ENCODE results near the gene FBXL17. TPM values are rescaled to one million over a fixed set of nuclear protein-coding genes. Genes with fewer than 3 reads are reported as not detected.
A peak's percentile ranks its signal among the peaks of the same experiment; 100 is the strongest.

FBXL17 gene
- total and polyA plus RNA-seq, 2 of the 4 experiments (the other 2 are of a cell fraction) = 3.9 to 8.1 TPM

GRCh38 chr5:108003178-108003577, 378.7 kb downstream of the FBXL17 start:
- Histone ChIP-seq H3K36me3 (ENCODE audit: control insufficient read depth, insufficient read depth, low read length) (no peaks in the 10 kb centered on the region), H3K18ac (ENCODE audit: low read depth, low read length) (peak overlapping the region; percentile 88), H3K79me1 (ENCODE audit: low read depth in 1 of 2, low read length in 2 of 2) (no peaks in the 10 kb centered on the region), H3K4me3 (ENCODE audit: insufficient read depth, low read depth, low read length) (peak overlapping the region; percentile 49), H2BK15ac (ENCODE audit: low read depth, low read length) (no peak overlapping the region), H3K23ac (ENCODE audit: low read depth, low read length) (0 out of 2 replicates have a peak overlapping the region, but pooled peaks have one; percentile 29), H2BK20ac (ENCODE audit: low read depth, low read length) (no peak overlapping the region), H4K8ac (ENCODE audit: low read depth in 2 of 2, low read length in 2 of 2) (peak overlapping the region; percentile 63 to 80; a peak in 3 of 4 replicates), H2BK120ac (ENCODE audit: low read depth, low read length) (no peak overlapping the region), H4K91ac (ENCODE audit: insufficient read depth, low read depth, low read length) (no peak overlapping the region), H2AK9ac (replicated peaks; ENCODE audit: low read depth, low read length, poor library complexity) (no peak overlapping the region), H3K27ac (ENCODE audit: insufficient read depth, low read length) (peak overlapping the region; percentile 35; the same call in 1 of the 2 replicates), H3K14ac (replicated peaks; ENCODE audit: low read depth, low read length) (no peak overlapping the region), H4K20me1 (ENCODE audit: insufficient read depth, low read length) (no peaks in the 10 kb centered on the region), H4K5ac (ENCODE audit: low read depth, low read length) (peak overlapping the region; percentile 87), H2AFZ (replicated peaks; ENCODE audit: low read length, poor library complexity) (no peak overlapping the region), H3K9me1 (ENCODE audit: insufficient read depth, low read length) (no peaks in the 10 kb centered on the region), H3K56ac (ENCODE audit: extremely low read depth, insufficient read depth, low read length) (no peak overlapping the region), H3K4ac (ENCODE audit: low read depth, low read length) (no peak overlapping the region), H3K27me3 (ENCODE audit: control insufficient read depth, insufficient read depth, low read length) (no peaks in the 10 kb centered on the region), H3K4me1 (ENCODE audit: control insufficient read depth, insufficient read depth, low read length) (no peaks in the 10 kb centered on the region), H2BK5ac (ENCODE audit: low read depth, low read length, poor library complexity, severe bottlenecking) (peak overlapping the region; percentile 79), H3K9me3 (ENCODE audit: control insufficient read depth, insufficient read depth, low read length) (no peaks in the 10 kb centered on the region), H2AK5ac (ENCODE audit: low read depth, low read length) (no peak overlapping the region), H3K9ac (ENCODE audit: low read depth, low read length) (peak overlapping the region; percentile 37; the same call in 1 of the 2 replicates), H3K4me2 (ENCODE audit: low read depth, low read length) (peak overlapping the region; percentile 100)
- WGBS, 2 experiments (ENCODE audit: extremely low coverage in 2 of 2, insufficient read length in 1 of 2) = no CpG with 5 or more reads among the region's 1 CpG
- in situ Hi-C loops (cut with MboI; ENCODE audit: low sequenced_read_pairs) = no loop called here
- no TSS peak for BruUV-seq (replicated peaks)
- POLR2A ChIA-PET (ENCODE audit: unreplicated experiment) = no interaction called here
- peak; percentile 67 for ATAC-seq (ENCODE audit: low read depth)
- dilution Hi-C loops (cut with HindIII; ENCODE audit: low sequenced_read_pairs, unreplicated experiment) = no loop called here
- no peak for TF ChIP-seq RFX5 (IDR thresholded peaks at IDR 0.05; ENCODE audit: low read depth, low read length)
- TF ChIP-seq CHD1 (IDR thresholded peaks at IDR 0.05; ENCODE audit: low read depth, low read length) = no peak
- no peak for TF ChIP-seq ELK1 (IDR thresholded peaks at IDR 0.05; ENCODE audit: borderline replicate concordance, low read depth, low read length)
- TF ChIP-seq RAD21 (IDR thresholded peaks at IDR 0.05; ENCODE audit: low read length) = no peak
- no peak for TF ChIP-seq MAFK (IDR thresholded peaks at IDR 0.05; ENCODE audit: low read depth, low read length)
- no peak for TF ChIP-seq POLR2A (IDR thresholded peaks at IDR 0.05; ENCODE audit: low read depth, low read length)
- intact Hi-C loops (cut with micrococcal nuclease) = no loop called here
- CTCF ChIA-PET = no interaction called here
- DNase-seq = peak; percentile 61

All from IMR-90 (cell line).